Activated CD8-positive, alpha-beta memory T cell treated with anti-CD3 and anti-CD28 coated beads, Interleukin-2, amount 50 U/mL, for 24 hours (primary cell): ENCODE results near the gene SCARB1.

Source experiments
- DNase-seq: peaks from one replicate; pipeline ENCODE4 v3.0.0-alpha.2; 2020; ENCODE audit errors: extremely low read depth

The SCARB1 gene

DNA sequence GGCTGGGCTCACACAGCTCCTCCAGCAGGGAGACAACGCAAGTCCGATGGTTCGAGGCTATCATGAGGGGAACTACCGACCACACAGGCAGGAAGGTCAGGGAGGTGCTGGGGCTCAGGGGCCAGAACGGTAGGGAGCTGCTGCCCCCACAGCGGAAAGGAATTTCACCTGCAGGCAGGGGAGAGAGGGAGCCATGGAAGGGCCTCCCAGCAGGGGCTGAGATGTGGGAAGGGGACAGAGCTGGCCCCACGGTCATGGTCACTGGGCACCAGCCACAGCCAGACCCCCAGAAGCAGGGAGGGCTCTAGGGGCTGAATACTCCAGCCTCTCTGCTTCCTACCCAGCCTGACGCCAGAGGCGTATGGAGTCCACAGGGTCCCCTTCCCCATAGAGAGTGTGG lies 103.1 kb downstream of the SCARB1 start:
- no peak for DNase-seq

DNA sequence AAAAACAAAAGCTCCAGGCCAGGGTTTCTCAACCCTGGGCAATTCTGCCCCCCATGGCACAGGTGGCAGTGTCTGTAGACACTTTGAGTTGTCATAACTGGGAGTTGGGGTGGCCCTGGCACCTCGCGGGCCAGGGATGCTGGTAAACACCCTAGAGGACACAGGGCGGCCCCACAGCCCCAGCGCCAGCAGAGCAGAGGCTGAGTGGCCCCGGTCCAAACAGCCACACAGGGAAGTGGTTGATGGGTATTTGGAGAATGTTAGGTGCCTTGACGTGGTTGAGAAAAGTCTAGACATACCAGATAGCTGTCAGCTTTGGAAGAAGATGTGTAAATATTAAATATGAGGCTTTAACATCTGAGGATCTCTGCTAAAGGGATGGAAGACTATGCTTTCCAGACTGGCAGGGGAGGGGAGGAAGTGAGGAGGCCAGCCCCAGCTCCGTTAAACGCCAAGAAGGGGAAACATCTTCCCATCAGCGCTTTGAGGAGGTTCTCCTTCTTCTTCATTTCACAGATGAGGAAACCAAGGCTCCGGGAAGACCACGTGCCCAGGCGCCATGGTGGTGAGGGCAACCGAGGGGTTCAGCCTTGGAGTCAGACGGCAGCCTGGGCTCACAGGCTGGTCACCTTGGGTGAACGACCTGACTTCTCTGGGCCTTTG lies 103.7 kb downstream of the SCARB1 start:
- DNase-seq: no peak

DNA sequence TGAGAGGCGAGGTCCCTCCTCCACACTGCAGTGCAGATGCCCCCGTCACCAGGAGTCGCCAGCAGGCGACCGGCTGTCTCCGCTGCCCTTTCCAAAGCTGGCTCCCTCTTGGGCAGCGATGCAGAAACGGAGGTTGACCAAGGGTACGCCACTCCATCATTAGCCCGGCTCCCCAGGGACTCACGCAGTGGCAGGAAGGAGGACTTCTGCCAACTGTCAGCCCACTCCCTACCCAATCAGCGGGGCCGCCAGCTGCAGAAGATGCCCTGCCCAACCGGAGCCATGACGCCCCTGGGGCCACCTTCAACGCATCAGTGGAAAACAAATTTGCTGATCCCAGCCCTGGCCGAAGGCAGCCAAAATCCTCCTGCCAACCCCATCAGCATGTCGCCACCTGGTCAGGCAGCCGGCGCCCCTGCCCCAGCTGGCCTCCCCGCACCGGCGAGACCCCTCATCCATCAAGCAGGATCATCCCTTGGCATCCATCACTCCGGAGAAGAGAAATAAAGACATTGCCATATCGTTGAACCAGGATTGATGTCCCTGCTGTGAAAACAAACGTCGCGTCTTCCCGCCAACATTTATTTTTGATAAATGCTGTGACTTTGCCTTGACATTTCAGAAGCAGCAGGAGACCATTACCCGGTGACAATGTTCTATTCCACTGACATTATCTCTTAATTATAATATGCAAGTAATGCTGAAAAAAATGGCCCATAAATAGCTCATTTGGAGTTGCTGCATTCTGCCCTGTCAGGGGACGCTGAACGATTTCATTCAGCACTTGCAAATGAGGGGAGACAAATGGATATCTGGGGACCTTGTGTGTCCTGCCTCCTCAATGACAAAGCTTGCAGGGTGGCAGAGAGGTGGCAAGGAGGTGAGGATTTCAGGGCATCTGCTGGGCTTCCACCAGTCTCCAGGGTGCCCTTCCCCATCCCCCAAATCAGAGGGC lies 105.1 kb downstream of the SCARB1 start:
- DNase-seq: no peak

DNA sequence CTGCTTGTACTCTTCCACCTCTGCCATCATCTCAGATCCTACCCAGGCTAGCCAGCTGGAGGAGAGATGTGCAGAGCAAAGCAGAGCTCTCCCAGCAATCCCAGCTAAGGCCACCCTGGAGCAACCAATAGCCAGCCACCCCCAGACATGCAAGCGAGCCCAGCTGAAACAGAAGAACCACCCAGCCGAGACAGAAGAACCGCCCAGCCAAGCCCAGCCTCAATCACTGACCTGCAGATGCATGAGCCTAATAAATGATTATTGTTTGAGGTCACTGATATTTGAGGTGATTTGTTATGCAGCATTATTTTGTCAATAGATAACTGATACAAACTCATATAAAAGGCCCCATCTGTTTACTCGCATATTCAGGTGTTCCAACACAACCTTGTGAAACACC lies 106.3 kb downstream of the SCARB1 start:
- DNase-seq: no peak

DNA sequence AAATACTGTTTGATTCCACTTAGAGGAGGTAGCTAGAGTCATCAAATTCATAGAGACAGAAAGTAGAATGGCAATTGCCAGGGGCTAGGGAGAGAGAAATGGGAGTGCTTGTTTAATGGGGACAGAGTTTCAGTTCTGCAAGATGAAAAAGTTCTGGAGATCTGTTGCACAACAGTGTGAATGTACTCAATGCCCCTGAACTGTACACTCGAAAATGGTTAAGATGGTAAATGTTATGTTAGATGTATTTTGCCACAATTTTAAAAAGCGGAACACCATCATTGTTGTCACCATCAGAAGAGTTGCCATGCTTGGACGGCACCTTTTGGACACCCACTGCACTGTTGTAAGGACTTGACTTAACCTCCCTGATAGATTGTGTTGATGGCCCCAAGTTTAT lies 106.9 kb downstream of the SCARB1 start:
- no peak for DNase-seq

DNA sequence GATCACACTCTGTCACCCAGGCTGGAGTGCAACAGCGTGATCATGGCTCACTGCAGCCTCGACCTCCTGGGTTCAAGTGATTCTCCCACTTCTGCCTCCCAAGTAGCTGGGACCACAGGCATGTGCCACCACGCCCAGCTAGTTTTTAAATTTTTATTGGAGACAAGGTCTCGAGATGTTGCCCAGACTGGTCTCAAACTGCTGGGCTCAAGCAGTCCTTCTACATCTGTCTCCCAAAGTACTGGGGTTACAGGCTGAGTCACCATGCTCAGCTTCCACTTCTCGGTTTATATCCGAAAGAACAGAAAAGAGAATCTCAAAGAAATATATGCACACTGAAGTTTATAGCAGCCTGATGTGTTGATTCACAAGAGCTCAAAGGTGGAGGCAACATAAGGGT lies 107.5 kb downstream of the SCARB1 start:
- no peak for DNase-seq

DNA sequence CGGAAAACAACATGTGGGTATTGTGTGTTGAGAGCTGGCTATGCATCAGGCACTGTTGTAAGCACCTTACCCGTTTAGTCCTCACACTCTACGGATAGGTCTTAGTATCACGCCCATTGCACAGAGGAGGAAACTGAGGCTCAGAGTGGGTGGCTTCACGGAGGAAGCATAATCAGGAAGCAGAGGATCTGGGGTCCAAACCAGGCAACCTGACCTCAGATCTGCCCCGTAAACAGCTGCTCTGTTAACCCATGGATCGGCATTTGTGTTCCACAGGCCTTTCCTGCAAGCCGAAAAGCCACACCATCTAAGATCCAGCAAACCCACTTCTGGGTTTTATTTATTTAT lies 107.9 kb downstream of the SCARB1 start:
- no peak for DNase-seq

DNA sequence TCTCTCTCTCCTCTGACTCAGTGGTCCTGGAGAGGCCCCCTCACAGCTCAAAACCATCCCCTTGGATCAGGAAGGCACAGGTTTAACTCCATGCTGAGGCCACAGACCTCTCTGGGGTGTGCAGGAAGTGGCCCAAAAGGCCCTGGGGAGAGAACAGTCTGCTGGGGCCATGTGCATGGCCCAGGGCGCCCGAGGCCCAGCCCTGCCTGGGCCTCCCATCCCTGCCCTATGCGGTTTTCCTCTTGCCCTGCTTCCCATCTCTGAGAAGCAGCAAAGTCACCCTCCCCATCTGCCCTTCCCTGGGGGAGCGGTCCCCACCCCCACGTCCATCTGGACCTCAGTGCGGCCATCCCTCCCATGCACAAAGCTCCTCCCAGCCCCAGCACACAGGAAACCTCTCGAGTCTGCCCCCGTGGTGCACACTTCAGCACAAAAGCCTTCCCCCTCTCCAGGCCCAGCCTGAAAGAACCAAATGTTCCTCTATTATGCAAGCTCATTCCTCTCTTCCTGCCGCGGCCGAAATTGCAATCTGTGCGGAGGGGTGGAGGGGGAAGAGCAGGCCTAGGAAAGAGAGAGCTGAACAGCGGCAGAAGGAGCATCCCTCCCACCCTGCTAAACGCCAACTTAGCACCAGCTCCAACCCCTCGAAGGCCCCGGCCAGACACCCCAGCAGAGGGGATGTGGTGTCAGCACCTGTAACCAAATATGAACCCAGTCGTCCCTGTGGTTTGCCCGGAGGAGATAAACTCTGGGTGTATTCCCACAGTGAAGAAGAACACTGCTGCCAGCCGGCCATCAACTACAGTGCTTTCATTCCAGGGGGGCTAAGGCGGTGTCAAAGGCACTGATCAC lies 108.5 kb downstream of the SCARB1 start:
- no peak for DNase-seq

DNA sequence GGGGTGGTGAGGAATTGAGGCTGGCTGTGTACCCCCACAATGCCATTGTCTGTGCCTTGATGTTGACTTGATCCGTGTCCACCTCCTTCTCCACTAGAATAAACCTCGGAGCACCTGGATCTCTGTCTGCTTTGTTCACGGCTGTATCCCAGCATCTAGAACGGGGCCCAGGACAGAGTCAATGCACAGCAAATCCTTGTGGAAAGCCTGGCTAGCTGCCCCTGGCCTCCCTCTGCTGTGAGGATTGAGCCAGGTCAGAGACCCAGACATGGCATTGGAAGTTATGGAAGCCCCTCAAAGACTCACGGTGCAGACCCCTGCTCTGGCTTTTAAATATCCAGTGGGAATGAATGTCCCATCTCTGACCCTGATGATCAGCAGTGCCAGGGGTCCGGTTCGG lies 109.2 kb downstream of the SCARB1 start:
- DNase-seq: no peak

DNA sequence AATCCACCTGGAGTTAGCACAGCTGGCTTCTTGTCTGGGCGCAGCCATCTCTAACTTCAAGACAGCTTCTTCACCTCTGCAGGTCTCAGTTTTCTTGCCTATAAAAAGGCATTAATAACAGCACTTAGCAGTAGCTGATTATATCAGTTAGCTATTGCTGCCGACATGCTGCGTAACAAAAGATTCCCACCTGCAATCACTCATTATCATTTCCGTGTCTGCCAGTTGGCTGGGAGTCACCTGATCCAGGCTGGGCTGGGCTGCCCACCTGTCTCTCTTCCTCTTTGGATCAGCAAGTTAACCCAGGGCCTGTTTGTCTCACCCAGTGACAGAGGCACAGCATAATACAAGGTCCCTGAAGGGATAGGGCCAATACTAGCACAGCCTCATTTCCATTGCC lies 109.7 kb downstream of the SCARB1 start:
- DNase-seq: no peak

DNA sequence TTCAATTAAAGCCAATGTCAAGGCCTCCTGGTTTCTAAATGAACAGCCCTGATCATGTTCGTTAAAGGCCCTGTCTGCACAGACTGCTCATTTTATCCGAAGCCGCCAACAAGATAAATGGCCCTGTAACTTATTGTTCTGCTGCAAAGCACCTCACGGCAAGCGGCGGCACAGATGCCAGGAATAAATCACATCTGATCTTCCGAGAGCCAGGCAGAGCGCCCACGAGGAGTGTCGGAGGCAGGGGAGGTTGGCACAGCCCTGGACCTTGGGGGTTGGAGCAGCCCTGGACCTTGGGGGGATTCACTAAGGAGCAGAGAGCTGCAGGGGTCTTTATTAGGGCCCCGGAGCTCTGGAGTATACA lies 110.5 kb downstream of the SCARB1 start:
- DNase-seq: no peak

DNA sequence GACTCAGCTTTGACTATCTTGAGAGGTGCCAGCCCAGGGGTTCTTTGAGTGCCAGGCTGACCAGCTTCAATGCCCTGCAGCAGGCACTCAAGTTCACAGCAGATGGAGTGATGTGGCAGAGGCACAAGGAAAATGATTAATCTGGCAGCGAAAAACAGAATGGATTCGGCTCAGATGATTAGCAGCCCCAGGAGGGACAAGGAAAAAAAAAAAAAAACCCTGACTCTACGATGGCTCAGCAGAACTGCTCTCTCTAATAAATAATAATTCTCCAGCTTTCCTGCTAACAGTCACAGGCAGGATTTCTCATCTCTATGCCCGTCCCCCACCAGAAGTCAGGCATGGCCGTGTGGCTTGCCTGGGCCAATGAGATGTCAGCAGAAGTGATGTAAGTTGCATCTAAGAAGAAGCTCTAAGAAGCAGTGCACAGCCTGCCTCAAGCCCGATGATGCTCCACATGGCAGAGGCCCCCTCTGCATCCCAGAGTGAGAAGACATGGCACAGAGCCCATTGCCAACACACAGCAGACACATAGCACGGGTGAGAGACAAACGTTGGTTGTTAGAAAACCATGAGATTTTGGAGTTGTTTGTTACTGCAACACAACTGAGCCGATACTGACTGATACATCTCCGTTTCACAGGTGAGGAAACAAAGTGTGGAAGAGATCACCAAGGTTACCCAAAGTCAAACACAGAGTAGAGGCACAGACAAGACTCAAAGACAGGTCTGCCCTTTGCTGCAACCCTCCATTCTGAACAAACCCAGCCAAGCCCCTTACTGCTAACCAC lies 111.0 kb downstream of the SCARB1 start:
- DNase-seq: no peak

DNA sequence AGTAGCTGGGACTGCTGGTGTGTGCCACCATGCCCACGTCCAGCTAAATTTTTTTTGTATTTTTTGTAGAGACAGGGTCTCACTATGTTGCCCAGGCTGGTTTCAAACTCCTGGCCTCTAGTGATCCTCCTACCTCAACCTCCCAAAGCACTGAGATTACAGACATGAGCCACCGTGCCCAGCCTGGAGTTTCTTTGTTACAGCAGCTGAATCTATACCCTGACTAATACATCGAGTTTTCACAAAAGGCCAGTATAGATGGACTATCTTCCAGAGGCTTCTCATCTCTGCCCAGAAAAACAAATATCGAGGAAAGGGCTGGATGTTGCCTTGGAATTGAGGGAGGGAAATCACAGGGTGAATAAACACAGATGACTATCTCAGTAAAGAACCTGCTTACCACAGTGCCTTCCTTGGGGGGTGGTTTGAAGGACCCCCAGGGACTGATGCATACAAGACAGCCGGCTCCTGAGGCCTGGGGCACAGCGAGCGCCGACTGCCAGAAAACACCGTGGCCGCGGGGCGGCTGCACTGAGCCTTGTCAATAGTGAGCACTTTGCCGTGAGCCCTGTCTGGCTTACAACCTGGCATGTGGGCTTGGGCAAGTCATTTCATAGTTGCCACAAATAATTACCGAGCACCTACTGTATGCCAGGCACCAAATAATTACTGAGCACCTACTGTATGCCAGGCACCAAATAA lies 111.9 kb downstream of the SCARB1 start:
- no peak for DNase-seq

DNA sequence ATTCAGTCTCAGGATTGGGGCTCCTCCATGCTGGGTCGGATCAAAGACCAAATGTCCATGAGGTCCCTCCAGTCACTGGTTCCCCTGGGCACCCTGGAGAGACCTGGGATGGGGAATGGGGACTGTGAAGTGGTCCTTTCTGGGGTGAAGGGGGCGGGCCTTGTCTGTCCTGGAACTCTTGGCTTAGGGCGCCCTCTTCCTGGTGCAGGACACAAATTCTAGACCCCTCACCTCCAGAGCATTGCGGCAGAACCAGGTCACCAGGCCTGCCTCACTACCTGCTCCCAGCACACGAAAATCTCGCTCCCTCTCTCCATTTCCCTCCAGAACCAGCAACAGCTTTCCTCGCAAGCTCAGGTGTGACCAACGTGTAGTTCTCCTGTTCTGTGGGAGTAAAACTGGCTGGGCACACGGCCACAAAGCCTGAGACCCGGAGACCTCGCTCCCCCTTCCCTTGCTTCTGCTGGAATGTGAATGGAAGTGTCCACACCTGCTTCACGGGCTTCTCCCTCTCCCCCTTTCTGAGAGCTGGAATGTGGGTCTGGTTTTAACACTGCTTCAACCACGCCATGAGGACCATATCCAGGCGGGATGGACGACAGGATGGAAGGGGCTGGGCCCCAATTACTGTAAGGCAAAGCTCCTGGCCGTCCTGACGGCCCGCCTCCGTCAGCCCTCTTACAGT lies 112.7 kb downstream of the SCARB1 start:
- no peak for DNase-seq

DNA sequence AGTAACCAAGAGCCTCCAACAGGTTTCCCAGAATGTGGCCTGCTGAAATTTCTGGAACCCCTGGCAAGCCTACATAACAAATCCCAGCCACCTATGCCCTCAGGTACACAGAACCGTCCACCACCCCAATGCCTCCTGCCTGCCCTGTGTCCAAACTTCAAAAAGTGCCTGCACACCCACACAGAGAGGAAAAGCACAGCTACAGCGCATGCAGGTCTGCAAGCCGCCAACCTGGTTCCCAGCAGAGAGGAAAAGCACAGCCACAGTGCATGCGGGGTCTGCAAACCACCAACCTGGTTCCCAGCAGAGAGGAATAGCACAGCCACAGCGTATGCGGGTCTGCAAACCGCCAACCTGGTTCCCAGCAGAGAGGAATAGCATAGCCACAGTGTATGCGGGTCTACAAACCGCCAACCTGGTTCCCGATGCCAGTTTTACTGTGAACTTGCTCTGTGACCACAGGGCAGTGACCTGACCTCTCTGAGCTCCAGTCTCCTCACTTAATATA lies 113.5 kb downstream of the SCARB1 start:
- DNase-seq: no peak

DNA sequence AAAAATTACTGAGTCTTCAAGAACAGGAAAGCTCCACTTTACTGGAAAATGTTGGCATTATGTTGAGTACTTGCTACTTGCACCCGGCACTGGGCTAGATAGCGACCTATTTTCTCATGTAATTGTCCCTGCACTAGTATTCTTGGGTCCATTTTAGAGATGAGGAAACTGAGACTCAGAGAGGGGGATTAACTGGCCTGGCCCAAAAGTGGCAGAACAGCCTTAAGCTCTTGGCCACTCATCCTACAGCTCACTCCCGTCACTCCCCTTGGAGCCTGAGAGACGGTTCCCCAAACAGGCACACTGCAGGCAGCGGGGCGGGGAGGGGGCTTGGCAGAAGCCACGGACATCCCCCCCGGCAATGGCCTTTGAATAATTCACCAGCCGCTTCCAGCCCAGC lies 113.9 kb downstream of the SCARB1 start:
- DNase-seq: no peak

DNA sequence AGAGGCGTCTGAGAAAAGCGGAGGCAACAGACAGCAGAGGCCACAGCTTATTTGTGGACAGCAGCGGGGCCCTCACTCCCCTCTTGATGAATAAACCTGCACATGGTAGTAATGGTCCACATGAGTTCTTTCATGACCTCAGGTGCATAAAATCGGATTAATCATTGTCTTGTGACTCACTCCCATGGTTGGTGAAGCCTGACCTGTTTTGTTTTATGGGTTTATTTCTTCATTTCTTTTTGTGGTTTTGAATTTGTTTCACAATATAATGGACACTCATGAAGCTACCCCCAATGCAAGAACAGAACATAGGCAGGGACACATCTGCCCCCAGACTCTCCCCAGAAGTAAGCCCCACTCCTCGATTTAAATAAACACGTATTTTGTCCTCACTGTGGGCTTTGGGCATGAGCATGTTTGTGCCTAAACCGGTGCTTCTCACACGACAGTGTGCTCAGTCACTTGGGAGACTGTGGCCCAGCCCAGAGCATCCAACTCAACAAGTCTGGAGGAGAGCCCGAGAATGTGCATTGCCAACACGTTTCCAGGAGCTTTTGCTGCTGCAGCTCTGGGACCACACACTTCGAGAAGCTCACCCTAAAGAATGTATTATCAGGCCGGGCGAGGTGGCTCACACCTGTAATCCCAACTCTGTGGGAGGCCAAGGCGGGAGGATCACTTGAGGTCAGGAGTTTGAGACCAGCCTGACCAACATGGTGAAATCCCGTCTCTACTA lies 116.1 kb downstream of the SCARB1 start:
- no peak for DNase-seq

DNA sequence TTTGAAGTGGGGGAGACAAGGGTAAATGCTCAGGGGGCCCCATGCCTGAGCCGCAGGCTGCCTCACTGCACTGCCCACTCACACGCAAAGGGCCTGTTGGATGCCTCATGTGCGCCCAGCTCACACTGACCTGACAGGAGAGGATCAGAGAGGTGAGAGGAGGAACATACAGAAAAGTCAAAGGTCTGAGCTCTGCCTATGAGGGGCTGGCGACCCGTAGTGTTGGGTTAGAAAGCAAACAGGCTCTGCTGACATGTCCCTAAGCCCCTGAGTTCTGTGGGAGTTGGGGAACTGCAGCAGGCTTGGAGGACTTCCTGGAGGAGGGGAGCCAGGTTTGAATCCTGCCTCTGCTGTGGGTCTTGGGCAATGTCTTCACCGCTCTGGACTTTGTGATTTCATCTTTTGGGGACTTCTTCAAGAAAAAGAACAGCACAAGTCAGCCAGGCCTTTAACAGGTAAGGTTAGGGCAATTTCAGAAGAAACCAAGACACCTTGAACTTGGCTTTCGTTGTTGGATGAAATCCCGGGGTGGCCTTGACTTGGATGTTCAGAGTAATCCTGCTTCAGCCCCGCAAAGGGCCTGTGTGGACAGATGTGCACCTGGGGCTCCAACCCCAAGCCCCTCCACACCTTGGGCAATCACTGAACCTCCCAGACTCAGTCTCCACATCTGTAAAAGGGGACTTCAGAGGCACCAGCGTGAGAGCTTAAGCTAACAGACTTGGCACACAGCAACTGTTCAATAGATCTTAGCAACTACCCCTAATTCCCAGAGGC lies 116.8 kb downstream of the SCARB1 start:
- no peak for DNase-seq
